ENCODE data around the gene MRPS26.
"Not testable (repeated sequence)": the region's sequence is repeated elsewhere in the genome, so short reads cannot be mapped to it uniquely, and the experiment has no call there.

Gene MRPS26

DNA sequence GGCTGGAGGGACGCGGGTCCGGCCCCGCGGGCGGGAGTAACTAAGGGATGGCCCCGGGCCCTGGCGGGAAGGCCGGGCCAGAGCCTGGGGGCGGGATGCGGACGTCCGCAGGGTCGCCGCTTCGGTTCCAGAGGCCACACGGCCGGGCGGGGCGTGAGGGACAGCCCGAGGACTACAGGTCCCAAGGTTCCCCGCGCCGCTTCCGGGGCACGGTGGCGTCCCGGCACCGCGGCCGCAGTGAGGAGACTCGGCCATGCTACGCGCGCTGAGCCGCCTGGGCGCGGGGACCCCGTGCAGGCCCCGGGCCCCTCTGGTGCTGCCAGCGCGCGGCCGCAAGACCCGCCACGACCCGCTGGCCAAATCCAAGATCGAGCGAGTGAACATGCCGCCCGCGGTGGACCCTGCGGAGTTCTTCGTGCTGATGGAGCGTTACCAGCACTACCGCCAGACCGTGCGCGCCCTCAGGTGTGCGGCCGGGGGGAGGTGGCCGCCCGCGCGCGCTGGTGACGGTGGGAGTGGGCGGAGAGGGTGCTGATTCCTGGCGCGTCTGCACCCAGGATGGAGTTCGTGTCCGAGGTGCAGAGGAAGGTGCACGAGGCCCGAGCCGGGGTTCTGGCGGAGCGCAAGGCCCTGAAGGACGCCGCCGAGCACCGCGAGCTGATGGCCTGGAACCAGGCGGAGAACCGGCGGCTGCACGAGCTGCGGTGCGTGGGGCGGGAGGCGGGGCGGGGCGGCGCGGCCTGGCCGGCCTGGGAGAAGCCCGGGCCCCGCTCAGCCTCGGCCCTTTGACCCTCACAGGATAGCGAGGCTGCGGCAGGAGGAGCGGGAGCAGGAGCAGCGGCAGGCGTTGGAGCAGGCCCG, at the start of gene MRPS26:
Gene MRPS26, plus strand, starts transcription at position 237 of the 861 bp plus-strand sequence. Its CDS starts 17 bp downstream, at position 254.
- DNase-seq = peak; percentile 89

DNA sequence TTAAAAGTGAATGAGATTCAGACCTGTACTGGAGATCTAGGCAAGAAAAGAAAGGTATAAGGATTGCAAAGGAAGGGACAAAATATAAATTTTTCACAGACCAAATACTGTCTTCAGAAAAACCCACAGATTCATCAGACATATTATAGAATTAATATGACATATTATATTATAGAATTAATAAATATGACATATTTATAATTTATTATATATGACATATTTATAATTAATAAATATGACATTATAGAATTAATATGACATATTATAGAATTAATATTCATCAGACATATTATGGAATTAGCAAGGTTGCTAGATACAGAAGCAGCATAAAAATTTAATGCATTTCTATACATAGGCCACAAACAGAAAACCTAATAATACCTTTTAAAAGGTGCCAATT, 47.1 kb upstream of the MRPS26 start:
- DNase-seq = no peak

DNA sequence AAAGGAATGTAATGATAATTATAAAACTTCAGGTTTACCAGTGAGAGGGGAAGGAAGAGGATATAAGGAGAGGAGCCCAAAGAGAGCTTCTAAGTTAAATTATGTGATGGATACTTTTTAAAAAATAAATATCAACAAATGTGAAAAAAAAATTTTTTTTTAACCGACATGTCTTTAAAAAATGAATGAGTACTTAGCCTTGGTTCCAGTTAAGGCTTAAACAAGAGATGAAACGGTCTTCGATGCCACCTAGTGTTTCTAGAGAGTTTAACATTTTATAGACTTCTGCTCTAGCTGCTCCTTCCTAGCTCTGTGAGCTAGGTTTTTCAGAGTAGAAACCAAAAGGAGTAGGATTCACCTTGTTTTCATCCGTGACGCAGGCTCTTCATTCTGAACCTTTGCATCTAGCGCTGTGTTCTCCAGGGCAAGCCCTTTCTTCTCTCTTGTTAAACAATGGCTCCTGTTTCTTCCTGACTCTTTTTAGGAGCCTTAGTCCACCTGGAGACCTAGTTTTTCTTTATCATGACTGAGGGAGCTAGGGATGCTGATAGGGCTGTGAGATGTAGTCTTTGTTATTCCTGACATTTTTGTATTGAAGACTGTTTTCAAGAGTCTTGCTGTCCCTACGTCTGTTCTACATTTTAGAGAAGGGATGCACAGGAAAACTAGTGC, 44.9 kb upstream of the MRPS26 start:
- no peak for DNase-seq

DNA sequence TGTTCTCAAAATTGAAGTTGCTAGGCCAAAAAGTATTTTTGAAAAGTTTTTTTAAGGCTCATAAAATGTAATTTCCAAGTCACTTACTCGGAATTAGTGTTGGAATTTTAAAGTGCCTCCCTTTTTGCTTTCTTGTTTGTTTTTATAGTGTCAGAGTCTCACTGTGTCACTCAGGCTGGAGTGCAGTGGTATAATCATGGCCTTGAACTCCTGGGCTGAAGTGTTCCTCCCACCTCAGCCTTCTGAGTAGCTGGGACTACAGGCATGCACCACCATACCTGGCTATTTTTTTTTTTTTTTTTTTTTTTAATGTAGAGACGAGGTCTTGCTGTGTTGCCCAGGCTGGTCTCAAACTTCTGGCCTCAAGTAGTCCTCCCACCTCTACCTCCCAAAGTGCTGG, 42.4 kb upstream of the MRPS26 start:
- DNase-seq = no peak

DNA sequence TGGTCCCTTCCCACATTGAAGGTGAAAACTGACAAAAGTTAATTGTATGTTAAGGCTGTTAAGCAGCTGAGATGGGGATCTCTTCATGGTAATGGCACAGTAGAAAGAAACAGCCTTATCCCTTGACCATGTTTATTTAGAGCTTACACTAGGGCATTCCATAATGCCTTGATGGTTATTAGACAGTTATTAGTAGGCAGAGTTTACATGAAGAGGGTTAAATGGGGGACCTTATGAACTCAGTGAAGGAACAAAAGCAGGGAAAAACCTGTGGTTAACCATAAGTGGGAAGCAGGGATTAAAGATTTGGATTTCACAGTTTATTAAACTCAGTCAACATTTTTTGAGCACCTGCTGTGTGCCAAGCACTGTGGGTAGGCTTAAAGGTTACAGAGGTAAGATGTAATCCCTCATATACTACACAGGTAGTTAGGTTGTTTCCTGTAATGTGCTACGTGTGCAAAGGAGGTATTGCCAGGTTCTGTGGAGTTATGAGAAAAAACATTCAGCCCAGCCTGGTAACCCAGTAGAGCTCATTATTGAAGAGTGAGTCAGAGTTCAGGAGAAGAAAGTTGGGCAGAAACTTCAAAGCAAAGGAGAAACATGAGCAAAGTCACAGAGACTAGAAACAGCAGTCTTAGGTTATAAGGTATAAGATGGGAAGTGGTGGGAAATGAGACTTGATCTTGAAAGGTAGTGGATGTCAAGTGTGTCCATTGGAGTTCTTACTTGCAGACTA, 34.7 kb upstream of the MRPS26 start:
- peak; percentile 46 for DNase-seq

DNA sequence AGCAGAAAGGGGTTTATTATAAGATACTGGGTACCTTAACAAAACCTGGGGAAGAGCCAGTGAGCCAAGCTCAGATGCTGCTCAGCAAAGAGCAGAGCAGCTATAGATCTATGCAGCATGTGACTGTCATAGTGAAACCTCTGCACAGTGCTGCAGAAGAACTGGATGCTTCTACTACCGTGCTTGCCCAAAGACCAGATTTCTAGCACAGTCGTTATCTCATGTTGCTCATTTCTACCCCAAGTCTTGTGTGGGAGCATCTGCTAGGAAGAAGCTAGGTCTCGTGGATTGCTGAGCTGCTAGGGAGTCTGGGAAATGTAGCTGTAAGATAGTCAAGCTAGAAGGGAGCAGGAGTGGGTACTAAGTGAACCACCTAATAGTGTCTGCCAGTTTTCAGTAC, 34.1 kb upstream of the MRPS26 start:
- peak; percentile 62 for DNase-seq

DNA sequence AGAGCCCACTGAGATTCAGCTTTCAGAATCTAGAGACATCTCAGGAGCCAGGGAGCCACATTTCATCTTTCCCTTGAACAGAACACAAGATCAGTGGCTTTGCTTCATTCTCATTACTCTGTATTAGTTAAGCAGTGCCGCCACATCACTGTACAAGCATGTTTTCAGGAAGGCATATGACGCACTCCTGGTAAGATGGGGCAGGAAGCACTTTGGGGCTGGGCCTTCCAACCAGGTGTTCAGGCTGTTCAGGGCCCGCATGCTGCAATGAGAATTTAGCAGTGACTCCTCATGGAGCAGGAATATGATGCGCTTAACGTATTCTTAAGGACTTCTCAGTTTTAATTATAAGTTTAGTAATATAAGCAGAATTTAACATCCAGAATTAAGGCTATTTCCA, 32.1 kb upstream of the MRPS26 start:
- peak; percentile 33 for DNase-seq

DNA sequence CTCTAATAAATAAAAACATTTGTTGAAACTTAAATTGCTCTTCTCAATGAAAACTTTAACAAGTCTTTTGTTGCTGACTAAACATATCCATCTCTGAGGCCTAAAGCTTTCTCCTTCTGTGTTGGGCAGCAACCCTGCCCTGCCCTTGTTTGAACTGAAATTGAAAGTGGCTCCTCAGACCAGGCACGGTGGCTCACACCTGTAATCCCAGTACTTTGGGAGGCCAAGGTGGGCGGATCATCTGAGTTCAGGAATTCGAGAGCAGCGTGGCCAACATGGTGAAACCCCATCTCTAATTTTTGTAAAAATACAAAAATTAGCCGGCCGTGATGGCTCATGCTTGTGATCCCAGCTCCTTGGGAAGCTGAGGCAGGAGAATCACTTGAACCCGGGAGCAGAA, 31.7 kb upstream of the MRPS26 start:
- DNase-seq = peak; percentile 61

DNA sequence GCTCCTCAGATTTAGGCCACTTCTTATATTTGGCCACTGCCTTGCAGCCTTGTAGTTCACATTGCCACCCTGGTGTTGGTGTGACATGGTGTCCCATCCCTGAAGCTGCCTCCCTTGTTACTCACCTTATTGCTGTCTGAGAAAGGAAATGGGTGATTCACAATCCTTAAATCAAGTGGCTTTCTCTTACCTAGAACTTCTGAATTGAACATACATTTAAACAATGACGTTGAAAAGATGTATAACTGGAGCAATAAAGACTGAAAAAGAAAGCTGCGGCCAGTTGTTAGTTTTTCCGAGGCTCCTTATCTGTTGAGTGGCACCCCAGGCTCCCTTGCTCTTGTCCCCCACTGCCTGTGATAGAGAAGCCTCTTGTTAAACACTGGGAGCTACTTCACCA, 31.2 kb upstream of the MRPS26 start:
- peak; percentile 74 for DNase-seq

DNA sequence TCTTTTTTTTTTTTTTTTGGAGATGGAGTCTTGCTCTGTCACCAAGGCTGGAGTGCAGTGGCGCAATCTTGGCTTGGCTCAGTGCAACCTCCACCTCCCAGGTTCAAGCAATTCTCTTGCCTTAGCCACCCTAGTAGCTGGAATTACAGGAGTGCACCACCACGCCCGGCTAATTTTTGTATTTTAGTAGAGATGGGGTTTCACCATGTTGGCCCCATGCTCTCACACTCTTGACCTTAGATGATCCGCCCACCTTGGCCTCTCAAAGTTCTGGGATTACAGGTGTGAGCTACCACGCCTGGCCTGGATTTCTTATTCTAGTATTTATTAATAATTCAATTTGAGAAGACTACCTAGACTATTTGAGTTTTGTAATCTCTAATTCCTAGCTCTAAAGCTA, 30.6 kb upstream of the MRPS26 start:
- peak; percentile 36 for DNase-seq

DNA sequence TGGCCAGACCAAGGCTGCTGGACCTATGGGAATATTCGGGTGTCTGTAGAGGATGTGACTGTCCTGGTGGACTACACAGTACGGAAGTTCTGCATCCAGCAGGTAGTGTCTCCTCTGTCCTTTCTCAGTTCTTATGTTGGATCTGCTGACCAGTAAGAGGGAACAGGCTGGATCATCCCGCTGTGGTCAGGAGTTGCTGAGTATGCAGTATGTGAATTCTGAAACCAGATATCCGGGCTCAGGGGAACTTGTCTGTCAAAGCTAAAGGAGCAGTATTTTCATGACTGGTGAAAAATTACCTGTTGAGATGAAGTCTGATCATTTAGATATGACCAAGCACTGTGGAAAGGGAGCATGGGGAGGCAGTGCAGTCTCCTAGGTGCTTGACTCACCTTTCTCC, 24.5 kb upstream of the MRPS26 start:
- no peak for DNase-seq

DNA sequence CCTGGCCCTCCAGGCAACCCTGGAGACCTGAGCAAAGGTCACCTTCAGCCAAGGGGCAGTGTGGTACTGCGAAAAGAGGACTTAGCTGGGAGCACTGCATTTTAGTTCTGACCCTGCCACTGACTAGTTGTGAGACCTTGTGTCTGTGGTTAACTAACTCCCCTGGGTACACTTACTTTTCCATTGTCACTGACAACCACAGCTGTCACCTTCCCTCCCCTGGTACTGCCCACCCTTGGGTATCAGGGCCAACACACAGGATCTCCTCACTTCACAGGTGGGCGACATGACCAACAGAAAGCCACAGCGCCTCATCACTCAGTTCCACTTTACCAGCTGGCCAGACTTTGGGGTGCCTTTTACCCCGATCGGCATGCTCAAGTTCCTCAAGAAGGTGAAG, 24.1 kb upstream of the MRPS26 start:
- no peak for DNase-seq

DNA sequence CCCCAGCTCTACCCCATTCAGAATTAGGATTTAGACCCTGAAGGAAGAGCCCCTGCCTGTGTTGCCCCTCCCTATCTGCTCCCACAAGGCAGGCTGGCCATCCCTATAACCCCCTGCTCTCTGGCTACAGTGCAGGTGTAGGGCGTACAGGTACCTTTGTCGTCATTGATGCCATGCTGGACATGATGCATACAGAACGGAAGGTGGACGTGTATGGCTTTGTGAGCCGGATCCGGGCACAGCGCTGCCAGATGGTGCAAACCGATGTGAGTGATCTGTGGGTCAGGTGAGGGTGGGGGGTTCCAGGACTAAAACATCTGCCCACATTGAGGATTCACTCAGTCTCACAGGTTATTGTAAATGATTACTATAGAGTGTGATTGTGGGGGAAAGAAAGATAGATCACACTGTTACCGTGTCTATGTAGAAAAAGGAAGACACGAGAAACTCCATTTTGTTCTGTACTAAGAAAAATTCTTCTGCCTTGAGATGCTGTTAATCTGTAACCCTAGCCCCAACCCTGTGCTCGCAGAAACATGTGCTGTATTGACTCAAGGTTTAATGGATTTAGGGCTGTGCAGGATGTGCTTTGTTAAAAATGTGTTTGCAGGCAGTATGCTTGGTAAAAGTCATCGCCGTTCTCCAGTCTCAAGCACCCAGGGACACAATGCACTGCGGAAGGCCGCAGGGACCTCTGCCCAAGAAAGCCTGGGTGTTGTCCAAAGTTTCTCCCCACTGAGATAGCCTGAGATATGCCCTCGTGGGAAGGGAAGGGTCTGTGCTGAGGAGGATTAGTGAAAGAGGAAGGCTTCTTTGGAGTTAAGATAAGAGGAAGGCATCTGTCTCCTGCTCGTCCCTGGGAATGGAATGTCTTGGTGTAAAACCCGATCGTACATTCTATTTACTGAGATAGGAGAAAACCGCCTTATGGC, 23.0 kb upstream of the MRPS26 start:
- DNase-seq = not testable (repeated sequence)

DNA sequence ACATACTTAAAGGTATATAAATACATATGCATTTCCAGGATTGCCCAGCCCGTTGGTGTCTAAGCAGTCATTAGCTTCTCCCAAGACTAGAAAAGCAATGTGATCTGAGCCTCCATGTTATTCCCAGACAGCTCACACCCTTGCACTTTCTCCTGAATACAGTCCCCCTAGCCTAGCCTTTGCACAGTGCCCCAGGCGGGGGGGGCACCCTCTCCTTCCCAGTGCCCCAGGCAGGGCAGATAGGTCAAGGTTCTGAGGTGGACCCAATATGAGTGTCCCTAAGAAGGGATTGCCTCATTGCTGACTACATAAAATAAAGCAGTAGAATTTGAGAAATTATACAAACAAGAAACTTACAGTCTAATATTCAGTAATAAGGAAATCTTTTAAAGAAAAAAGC, 17.9 kb upstream of the MRPS26 start:
- no peak for DNase-seq

DNA sequence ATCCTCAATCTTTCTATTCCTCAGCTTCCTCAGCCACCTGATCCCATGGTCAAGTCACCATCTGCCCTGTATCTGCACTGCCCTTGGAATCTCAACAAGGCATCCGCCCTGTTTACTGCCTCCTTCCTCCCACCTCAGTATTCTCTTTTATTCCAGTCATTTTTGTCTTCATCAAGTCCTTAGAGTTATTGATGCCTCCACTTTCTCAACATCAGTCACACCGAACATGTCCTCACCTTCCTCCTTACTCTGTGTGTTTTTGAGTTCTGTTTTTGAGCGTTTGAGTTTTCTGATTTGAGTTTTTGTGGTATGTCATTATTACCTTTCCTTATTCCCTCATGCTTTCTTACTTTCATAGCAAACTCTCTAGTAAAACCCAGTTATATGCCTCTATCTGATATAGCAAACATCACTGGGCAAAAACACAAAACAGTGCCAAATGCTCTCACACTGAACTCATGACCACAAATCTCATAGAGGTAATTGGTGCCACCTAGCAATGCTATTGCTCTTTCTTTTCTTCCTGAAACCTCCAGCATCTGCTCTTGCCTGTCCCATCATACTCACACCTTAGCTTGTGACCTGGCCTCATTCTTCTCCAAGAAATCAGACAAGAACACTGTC, 14.2 kb upstream of the MRPS26 start:
- no peak for DNase-seq

DNA sequence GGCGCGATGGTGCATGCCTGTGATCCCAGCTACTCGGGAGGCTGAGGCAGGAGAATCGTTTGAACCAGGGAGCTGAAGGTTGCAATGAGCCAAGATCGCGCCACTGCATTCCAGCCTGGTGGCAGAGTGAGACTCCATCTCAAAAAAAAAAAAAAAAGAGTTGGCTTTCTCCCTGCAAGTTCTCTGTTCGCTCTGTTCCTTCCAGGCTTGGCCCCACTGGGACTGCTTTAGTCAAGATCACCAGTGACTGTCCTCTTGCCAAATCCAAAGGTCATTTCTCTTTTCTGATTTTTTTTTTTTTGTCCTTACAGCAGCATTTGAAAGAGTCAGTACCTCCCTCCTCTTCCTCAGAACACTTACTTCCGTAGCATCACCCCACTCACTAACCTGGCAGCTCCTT, 13.2 kb upstream of the MRPS26 start:
- DNase-seq = no peak

DNA sequence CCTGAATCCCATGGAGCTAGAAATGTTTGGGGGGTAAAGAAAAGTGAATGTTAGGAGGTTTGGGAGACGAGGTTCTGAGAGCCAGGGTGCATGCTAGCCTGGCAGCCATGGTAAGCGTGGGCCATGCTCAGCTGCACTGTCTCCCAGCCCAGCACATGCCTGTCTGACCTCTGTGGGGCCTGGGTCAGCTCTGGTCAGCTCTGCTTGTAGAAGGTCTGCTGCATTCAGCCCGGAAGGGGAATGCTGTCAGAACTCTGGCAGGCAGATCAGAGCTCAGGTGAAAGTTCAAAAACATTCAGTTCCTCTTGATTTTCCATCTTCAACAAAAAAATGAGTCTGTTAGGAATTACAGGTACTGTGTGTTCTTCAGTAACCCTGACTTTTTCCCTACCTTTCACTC, 8.2 kb upstream of the MRPS26 start:
- DNase-seq = no peak

DNA sequence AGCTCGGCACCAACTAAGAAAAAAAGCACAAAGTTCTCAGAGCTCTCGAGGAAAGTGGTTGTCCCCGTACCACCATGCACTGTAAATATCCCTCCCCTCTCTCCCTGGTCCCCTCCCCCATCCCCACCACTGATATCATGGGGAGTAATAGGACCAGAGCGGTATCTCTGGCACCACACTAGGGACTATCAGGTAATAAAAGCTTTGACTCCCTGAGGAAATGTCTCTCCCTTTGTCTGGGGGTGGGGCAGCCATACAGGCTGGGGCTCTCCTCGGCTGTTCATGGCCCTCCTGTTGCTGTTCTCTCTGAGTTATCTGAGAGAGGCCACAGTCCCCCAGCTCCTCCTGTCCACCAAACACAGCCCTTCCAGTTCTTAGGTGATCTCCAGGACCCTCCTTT, 7.4 kb upstream of the MRPS26 start:
- no peak for DNase-seq

DNA sequence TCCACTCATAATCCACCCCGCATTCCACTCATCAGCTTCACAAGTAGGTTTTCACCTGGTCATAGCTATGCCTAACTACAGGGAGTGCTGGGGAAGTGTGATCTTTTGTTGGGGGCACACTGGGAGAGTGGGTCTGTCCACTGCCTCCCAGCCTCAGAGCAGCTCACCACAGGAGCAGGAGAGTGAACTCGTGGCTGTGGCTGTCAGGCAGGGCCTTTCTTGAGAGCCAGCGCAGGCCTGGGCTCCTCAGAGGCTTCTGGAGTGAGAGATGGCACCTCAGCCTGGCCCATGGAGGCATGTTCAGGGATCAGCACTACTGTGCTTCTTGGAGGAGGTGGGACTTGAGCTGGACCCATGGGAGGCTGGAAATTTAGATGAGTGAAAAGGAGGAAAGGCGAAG, 6.4 kb upstream of the MRPS26 start:
- DNase-seq = no peak

DNA sequence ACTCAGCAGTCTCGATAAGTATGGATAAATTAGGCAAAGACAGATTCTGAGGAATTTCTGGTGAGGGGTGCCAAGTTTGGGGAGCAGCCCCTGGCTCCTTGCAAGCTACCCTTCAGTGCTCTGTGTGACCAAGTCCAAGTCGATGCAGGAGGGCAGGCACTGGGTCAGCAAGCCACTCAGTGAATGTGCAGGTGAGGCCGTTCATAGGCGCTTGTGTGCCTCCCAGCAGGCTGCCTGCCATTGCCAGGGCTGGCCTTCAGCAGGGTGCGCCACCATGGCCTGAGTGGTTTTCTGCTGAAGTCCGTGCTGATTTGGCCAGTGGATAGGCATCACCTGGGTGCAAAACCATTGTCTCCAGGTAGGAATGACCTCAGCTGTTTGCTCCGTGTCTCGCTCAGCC, 5.8 kb upstream of the MRPS26 start:
- no peak for DNase-seq

DNA sequence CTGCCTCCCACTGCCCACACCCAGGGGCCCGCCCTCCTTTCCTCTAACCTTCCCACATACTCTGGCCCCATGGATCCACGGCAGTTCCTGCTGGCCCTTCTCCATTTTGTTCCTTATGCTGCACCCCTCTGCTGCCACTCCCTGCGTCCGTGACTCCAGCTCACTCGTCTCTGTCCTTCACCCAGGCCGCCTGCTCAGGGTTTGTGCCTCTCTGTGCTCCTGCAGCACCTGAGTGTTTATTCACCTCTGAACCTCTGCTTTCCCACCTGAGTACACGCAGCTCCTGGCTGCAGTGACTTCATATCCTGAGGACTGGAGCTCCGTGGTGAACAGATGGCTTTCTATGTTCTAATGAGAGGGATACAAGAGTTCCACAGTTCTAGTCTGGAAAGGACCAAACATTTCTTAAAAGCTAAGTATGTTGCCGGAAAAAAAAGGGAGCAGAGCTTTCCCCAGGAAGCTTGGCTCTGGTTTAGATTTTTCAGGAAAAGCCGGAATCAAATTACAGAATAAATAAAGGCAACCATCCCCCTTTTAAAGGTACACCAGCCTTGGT, 3.9 kb upstream of the MRPS26 start:
- no peak for DNase-seq

DNA sequence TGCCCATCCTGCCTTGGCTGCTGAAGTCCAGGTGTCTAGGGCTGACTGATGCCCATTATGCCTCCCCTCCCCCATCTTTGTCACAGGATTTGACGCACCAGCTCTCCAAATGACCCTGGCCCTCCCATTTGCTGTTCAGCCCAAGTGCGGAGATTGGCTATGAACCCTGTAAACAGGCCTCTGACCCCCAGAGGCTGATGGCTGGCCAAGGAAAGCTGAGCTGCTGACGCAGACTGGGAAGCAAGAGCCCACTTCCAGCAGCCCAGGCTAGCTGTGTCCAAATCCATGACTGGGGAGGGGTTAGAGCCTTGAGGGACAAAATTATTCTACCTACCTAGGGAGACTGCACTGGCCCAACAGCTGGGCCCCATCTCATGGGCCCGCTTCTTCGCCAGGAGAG, 3.2 kb upstream of the MRPS26 start:
- DNase-seq = no peak

Measured in activated CD4-positive, alpha-beta T cell treated with anti-CD3 and anti-CD28 coated beads for 48 hours (primary cell).